HG03558 (cell line): ENCODE results near the gene NGF.

Source experiments
- ATAC-seq: cut with Tn5 transposase; IDR thresholded peaks from one replicate; pipeline ENCODE4 v1.9.1; 2021; ENCODE audit warnings: moderate number of reproducible peaks; ENCODE audit not compliant: unreplicated experiment; ENCODE audit errors: extremely low read depth

NGF gene

GRCh38 chr1:115284209-115284608 lies 53.8 kb downstream of the NGF start:
- no peak for ATAC-seq

GRCh38 chr1:115283681-115284146 lies 54.3 kb downstream of the NGF start:
- ATAC-seq = no peak

GRCh38 chr1:115283249-115283648 lies 54.8 kb downstream of the NGF start:
- no peak for ATAC-seq

- ATAC-seq = no peak
Measured at GRCh38 chr1:115282807-115283208, 55.2 kb downstream of the NGF start.

- no peak for ATAC-seq
Measured at GRCh38 chr1:115281143-115281542, 56.9 kb downstream of the NGF start.

- ATAC-seq = no peak
Measured at GRCh38 chr1:115280064-115280463, 58.0 kb downstream of the NGF start.

- ATAC-seq = no peak
Measured at GRCh38 chr1:115278211-115278610, 59.8 kb downstream of the NGF start.

GRCh38 chr1:115277276-115277675 lies 60.8 kb downstream of the NGF start:
- no peak for ATAC-seq

GRCh38 chr1:115275216-115275615 lies 62.8 kb downstream of the NGF start:
- no peak for ATAC-seq

- ATAC-seq = no peak
Measured at GRCh38 chr1:115274467-115274866, 63.6 kb downstream of the NGF start.

- no peak for ATAC-seq
Measured at GRCh38 chr1:115266729-115267421, 71.2 kb downstream of the NGF start.

- no peak for ATAC-seq
Measured at GRCh38 chr1:115265099-115265498, 73.0 kb downstream of the NGF start.

GRCh38 chr1:115262886-115263285 lies 75.2 kb downstream of the NGF start:
- no peak for ATAC-seq

- no peak for ATAC-seq
Measured at GRCh38 chr1:115261496-115261895, 76.6 kb downstream of the NGF start.

GRCh38 chr1:115258302-115258866 lies 79.7 kb downstream of the NGF start:
- ATAC-seq = no peak

- no peak for ATAC-seq
Measured at GRCh38 chr1:115257591-115257990, 80.5 kb downstream of the NGF start.

- no peak for ATAC-seq
Measured at GRCh38 chr1:115255154-115255553, 82.9 kb downstream of the NGF start.

GRCh38 chr1:115252585-115252984 lies 85.5 kb downstream of the NGF start:
- ATAC-seq = no peak

GRCh38 chr1:115251856-115252255 lies 86.2 kb downstream of the NGF start:
- no peak for ATAC-seq

- no peak for ATAC-seq
Measured at GRCh38 chr1:115251340-115251748, 86.7 kb downstream of the NGF start.

GRCh38 chr1:115246526-115246925 lies 91.5 kb downstream of the NGF start:
- no peak for ATAC-seq

GRCh38 chr1:115245227-115245626 lies 92.8 kb downstream of the NGF start:
- ATAC-seq = no peak
